ENCODE results near the gene ARSG. TPM values are rescaled to one million over a fixed set of nuclear protein-coding genes. Genes with fewer than 3 reads are reported as not detected.
A peak's percentile ranks its signal among the peaks of the same experiment; 100 is the strongest.

Gene ARSG
- total and polyA plus RNA-seq, 12 donors, result 2.1 to 49.6 (median 12.7) TPM

DNA sequence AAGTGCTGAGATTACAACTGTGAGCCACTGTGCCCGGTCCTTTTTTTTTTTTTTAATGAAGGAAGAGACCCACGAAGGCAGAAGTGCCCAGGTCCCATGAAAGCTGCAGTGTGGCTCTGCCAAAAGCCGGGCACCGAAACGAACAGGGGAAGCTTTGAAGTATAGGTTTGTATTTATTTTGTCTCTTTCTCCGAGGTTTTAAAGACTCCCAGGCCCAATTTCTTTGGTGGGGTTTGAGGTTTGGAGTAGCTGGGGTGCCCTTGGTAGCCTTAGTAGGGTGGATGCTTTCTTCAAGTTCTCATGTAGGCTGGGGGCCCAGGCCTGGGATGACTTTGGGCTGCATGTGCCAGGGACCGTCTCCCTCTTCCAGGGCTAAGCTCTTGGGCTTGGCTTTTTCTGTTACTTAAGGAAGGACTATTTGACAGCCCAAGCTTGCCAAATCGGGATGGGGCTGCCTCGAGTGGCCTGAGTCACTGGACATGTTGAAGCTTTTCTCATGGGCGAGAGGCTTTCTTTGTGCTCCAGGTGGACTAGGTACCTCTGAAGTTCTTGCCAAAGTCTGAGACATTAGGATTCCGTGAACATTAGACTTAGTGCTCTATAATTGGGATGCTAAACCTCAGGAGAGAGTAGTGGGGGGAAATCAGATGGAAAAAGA, 99.7 kb downstream of the ARSG start:
- Histone ChIP-seq H3K27me3 (no peaks in the 10 kb centered on the region), H3K4me1 (replicated peaks in 1 of 2) (peaks cover 0 to 12% of the 10 kb centered on the region in 2 donors), H3K27ac (no peak overlapping the region), H3K9me3 (replicated peaks in 1 of 3) (no peaks in the 10 kb centered on the region), H3K36me3 (replicated peaks in 1 of 2) (no peaks in the 10 kb centered on the region), H3K4me3 (no peak overlapping the region)
- peak in 1 of 7 donors; percentile 13 for DNase-seq
- intact Hi-C loops (cut with DNase I), result no loop called here
- TF ChIP-seq POLR2A (IDR thresholded peaks at IDR 0.05), result no peak
- TF ChIP-seq, protein P1, sequence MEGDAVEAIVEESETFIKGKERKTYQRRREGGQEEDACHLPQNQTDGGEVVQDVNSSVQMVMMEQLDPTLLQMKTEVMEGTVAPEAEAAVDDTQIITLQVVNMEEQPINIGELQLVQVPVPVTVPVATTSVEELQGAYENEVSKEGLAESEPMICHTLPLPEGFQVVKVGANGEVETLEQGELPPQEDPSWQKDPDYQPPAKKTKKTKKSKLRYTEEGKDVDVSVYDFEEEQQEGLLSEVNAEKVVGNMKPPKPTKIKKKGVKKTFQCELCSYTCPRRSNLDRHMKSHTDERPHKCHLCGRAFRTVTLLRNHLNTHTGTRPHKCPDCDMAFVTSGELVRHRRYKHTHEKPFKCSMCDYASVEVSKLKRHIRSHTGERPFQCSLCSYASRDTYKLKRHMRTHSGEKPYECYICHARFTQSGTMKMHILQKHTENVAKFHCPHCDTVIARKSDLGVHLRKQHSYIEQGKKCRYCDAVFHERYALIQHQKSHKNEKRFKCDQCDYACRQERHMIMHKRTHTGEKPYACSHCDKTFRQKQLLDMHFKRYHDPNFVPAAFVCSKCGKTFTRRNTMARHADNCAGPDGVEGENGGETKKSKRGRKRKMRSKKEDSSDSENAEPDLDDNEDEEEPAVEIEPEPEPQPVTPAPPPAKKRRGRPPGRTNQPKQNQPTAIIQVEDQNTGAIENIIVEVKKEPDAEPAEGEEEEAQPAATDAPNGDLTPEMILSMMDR (IDR thresholded peaks at IDR 0.05), result no peak
- 76 to 92% (median 91%) methylated on average over 11 of the region's 11 CpGs for WGBS, 4 donors

GRCh38 chr17:68391561-68392268, 100.4 kb downstream of the ARSG start:
- no peaks in the 10 kb centered on the region for H3K27me3 ChIP-seq
- intact Hi-C loops (cut with DNase I), result no loop called here
- no peaks in the 10 kb centered on the region for H3K36me3 ChIP-seq (replicated peaks in 1 of 2)
- H3K9me3 ChIP-seq (replicated peaks in 1 of 3), result no peaks in the 10 kb centered on the region
- H3K27ac ChIP-seq, result no peak overlapping the region
- H3K4me1 ChIP-seq (replicated peaks in 1 of 2), result peaks cover 0 to 8% of the 10 kb centered on the region in 2 donors
- H3K4me3 ChIP-seq, result no peak overlapping the region
- 86 to 94% (median 90%) methylated on average over 14 to 16 of the region's 16 CpGs for WGBS, 4 donors
- TF ChIP-seq POLR2A (IDR thresholded peaks at IDR 0.05), result no peak
- TF ChIP-seq, protein P1 (IDR thresholded peaks at IDR 0.05), result no peak
- peak in 2 of 7 donors; percentile 17 to 47 for DNase-seq

GRCh38 chr17:68394608-68395331, 103.5 kb downstream of the ARSG start:
- intact Hi-C loops (cut with DNase I), result loop anchor here (5.0 kb wide), 1 partner anchor 132 kb away; no protein-coding TSS in a partner anchor
- no peaks in the 10 kb centered on the region for H3K36me3 ChIP-seq (replicated peaks in 1 of 2)
- H3K4me3 ChIP-seq, result no peak overlapping the region
- H3K4me1 ChIP-seq (replicated peaks in 1 of 2), result peaks cover 0 to 18% of the 10 kb centered on the region in 2 donors
- no peaks in the 10 kb centered on the region for H3K27me3 ChIP-seq
- no peaks in the 10 kb centered on the region for H3K9me3 ChIP-seq (replicated peaks in 1 of 3)
- no peak for TF ChIP-seq POLR2A (IDR thresholded peaks at IDR 0.05)
- TF ChIP-seq, protein P1 (IDR thresholded peaks at IDR 0.05), result no peak
- no peak overlapping the region for H3K27ac ChIP-seq
- peak in 2 of 7 donors; percentile 19 to 45 for DNase-seq
- 76 to 96% (median 92%) methylated on average over 12 of the region's 12 CpGs for WGBS, 4 donors
